Skeletal muscle satellite cell (primary cell): ENCODE results near the gene FAM236C. TPM values are rescaled to one million over a fixed set of nuclear protein-coding genes. Genes with fewer than 3 reads are reported as not detected.
"Not testable (repeated sequence)": the region's sequence is repeated elsewhere in the genome, so short reads cannot be mapped to it uniquely, and the experiment has no call there.

ENCODE experiments used
- H3K27me3 ChIP-seq: 2 replicates; pipeline ENCODE4 v1.7.0; 2013; ENCODE audit warnings: low read length; ENCODE audit not compliant: control insufficient read depth, insufficient read depth
- H3K36me3 ChIP-seq: 2 replicates; pipeline ENCODE4 v1.7.0; 2013; ENCODE audit warnings: mild to moderate bottlenecking, control low read depth, low read length; ENCODE audit not compliant: insufficient read depth
- H3K4me1 ChIP-seq: 2 replicates; pipeline ENCODE4 v1.7.0; 2013; ENCODE audit warnings: low read length; ENCODE audit not compliant: control insufficient read depth, insufficient read depth
- H3K4me2 ChIP-seq: 2 replicates; pipeline ENCODE4 v1.7.0; 2013; ENCODE audit warnings: mild to moderate bottlenecking, low read length
- H3K4me3 ChIP-seq: 2 replicates; pipeline ENCODE4 v1.7.0; 2013; ENCODE audit warnings: low read length
- H3K9ac ChIP-seq: 2 replicates; pipeline ENCODE4 v1.7.0; 2013; ENCODE audit warnings: mild to moderate bottlenecking, low read depth, low read length, moderate library complexity
- H3K9me3 ChIP-seq: replicated peaks from 2 replicates; pipeline ENCODE4 v1.7.0; 2013; ENCODE audit warnings: mild to moderate bottlenecking, control low read depth, low read length
- total RNA-seq: library from RNA; depleted of rRNA; stranded (reverse); fragments of >200 nt; gene quantifications from 2 replicates; pipeline ENCODE4 v1.2.3, GENCODE V29; 2012; rRNA removed

FAM236C gene
- total RNA-seq, result not detected in 2 replicates

GRCh38 chrX:72912315-72912714, at the start of gene FAM236C:
Gene FAM236C (plus strand): TSS chrX:72912615. CDS start chrX:72912715, 100 bp downstream.
- not testable (repeated sequence) for H3K36me3 ChIP-seq, H3K4me2 ChIP-seq, H3K4me3 ChIP-seq, H3K27me3 ChIP-seq, H3K9me3 ChIP-seq, H3K4me1 ChIP-seq, H3K9ac ChIP-seq

- H3K4me3 ChIP-seq, H3K4me2 ChIP-seq, H3K9me3 ChIP-seq, H3K36me3 ChIP-seq, H3K9ac ChIP-seq, H3K27me3 ChIP-seq, H3K4me1 ChIP-seq: not testable (repeated sequence)
Measured at GRCh38 chrX:72882898-72883297, 29.5 kb upstream of the FAM236C start.

GRCh38 chrX:72889740-72890139, 22.7 kb upstream of the FAM236C start:
- not testable (repeated sequence) for H3K4me2 ChIP-seq, H3K4me3 ChIP-seq, H3K4me1 ChIP-seq, H3K36me3 ChIP-seq, H3K9ac ChIP-seq, H3K9me3 ChIP-seq, H3K27me3 ChIP-seq

GRCh38 chrX:72916096-72916495, 3.7 kb downstream of the FAM236C start:
- not testable (repeated sequence) for H3K27me3 ChIP-seq, H3K9me3 ChIP-seq, H3K4me3 ChIP-seq, H3K9ac ChIP-seq, H3K36me3 ChIP-seq, H3K4me2 ChIP-seq, H3K4me1 ChIP-seq

- H3K27me3 ChIP-seq, H3K36me3 ChIP-seq, H3K9me3 ChIP-seq, H3K9ac ChIP-seq, H3K4me3 ChIP-seq, H3K4me1 ChIP-seq, H3K4me2 ChIP-seq: not testable (repeated sequence)
Measured at GRCh38 chrX:72932283-72932682, 19.9 kb downstream of the FAM236C start.

- not testable (repeated sequence) for H3K27me3 ChIP-seq, H3K9me3 ChIP-seq, H3K4me1 ChIP-seq
Measured at GRCh38 chrX:72936455-72936854, 24.0 kb downstream of the FAM236C start.

GRCh38 chrX:72936882-72937455, 24.6 kb downstream of the FAM236C start:
- not testable (repeated sequence) for H3K4me3 ChIP-seq, H3K9ac ChIP-seq, H3K27me3 ChIP-seq, H3K36me3 ChIP-seq, H3K9me3 ChIP-seq, H3K4me2 ChIP-seq, H3K4me1 ChIP-seq

More at GRCh38 chrX:72936455-72936854, 24.0 kb downstream of the FAM236C start:
- H3K4me3 ChIP-seq, H3K9ac ChIP-seq, H3K36me3 ChIP-seq, H3K4me2 ChIP-seq: not testable (repeated sequence)

GRCh38 chrX:72937906-72938305, 25.5 kb downstream of the FAM236C start, which contains the start of gene FAM236A:
Gene FAM236A (plus strand): TSS chrX:72938206. CDS start chrX:72938263, 57 bp downstream.
- not testable (repeated sequence) for H3K9me3 ChIP-seq, H3K9ac ChIP-seq, H3K36me3 ChIP-seq, H3K4me3 ChIP-seq, H3K4me1 ChIP-seq, H3K27me3 ChIP-seq, H3K4me2 ChIP-seq

- H3K4me2 ChIP-seq, H3K36me3 ChIP-seq, H3K4me3 ChIP-seq, H3K9ac ChIP-seq, H3K9me3 ChIP-seq, H3K4me1 ChIP-seq, H3K27me3 ChIP-seq: not testable (repeated sequence)
Measured at GRCh38 chrX:72942272-72942671, 29.9 kb downstream of the FAM236C start.

GRCh38 chrX:72943035-72943818, 30.8 kb downstream of the FAM236C start:
- H3K4me3 ChIP-seq, H3K4me1 ChIP-seq, H3K9ac ChIP-seq, H3K36me3 ChIP-seq, H3K27me3 ChIP-seq, H3K4me2 ChIP-seq, H3K9me3 ChIP-seq: not testable (repeated sequence)

GRCh38 chrX:72943819-72944169, 31.4 kb downstream of the FAM236C start, which contains the start of gene DMRTC1:
Gene DMRTC1 (minus strand): TSS chrX:72943837. CDS start chrX:72875694, 68,143 bp downstream.
- H3K4me1 ChIP-seq, H3K9ac ChIP-seq, H3K4me2 ChIP-seq, H3K4me3 ChIP-seq, H3K9me3 ChIP-seq, H3K36me3 ChIP-seq, H3K27me3 ChIP-seq: not testable (repeated sequence)

- H3K9ac ChIP-seq, H3K4me2 ChIP-seq, H3K27me3 ChIP-seq, H3K36me3 ChIP-seq, H3K4me1 ChIP-seq, H3K9me3 ChIP-seq, H3K4me3 ChIP-seq: not testable (repeated sequence)
Measured at GRCh38 chrX:72959971-72960370, 47.6 kb downstream of the FAM236C start.
